ENCODE results near the gene ANXA3.
"Not testable (repeated sequence)": the region's sequence is repeated elsewhere in the genome, so short reads cannot be mapped to it uniquely, and the experiment has no call there.

ANXA3 gene, protein sequence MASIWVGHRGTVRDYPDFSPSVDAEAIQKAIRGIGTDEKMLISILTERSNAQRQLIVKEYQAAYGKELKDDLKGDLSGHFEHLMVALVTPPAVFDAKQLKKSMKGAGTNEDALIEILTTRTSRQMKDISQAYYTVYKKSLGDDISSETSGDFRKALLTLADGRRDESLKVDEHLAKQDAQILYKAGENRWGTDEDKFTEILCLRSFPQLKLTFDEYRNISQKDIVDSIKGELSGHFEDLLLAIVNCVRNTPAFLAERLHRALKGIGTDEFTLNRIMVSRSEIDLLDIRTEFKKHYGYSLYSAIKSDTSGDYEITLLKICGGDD

DNA sequence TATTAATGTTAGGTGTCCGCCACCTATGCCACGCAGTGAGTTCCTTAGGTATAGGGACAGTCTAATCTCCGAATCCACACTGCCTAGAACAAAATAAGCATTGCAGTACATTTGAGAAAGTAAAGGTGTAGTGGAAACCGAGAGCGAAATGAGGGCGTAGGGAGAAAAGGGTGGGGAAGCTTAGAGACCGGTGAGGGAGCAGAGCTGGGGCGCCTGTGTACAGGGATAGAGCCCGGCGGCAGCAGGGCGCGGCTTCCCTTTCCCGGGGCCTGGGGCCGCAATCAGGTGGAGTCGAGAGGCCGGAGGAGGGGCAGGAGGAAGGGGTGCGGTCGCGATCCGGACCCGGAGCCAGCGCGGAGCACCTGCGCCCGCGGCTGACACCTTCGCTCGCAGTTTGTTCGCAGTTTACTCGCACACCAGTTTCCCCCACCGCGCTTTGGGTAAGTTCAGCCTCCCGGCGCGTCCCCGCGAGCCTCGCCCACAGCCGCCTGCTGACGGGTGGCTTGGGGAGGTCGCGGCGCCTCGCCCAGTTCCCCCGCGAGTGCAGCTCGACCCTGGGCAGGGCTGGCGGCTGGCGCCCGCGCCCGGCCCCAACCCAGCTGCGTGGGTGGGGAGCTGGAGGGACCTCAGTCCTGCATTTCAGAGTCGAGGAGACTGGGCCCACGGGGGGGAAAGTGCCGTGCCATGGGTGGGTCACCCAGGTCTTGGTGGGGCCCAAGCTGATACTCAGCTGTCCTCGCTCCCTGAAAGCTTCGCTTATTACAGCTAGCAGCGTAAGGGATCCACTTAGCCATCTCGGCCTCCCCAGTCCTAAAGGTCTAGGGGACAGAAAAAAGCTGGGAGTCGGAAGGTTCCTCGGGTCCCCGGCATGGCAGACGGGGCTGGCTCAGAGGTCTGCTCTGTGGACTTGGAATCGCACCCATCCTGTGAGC, at the start of gene ANXA3:
TSS of gene ANXA3 (plus strand) at position 351 of the 932 bp plus-strand sequence. CDS start 2,704 bp downstream, outside the sequence.
- DNase-seq (ENCODE audit: low read depth) = no peak

DNA sequence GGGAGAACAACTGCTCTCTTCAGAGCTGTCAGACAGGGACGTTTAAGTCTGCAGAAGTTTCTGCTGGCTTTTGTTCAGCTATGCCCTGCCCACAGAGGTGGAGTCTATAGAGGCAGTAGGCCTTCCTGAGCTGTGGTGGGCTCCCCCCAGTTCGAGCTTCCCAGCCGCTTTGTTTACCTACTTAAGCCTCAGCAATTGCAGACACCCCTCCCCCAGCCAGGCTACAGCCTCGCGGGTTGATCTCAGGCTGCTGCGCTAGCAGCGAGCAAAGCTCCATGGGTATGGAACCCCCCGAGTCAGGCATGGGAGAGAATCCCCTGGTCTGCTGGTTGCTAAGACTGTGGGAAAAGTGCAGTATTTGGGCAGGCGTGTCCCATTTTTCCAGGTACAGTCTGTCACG, 45.3 kb upstream of the ANXA3 start:
- DNase-seq (ENCODE audit: low read depth) = not testable (repeated sequence)

DNA sequence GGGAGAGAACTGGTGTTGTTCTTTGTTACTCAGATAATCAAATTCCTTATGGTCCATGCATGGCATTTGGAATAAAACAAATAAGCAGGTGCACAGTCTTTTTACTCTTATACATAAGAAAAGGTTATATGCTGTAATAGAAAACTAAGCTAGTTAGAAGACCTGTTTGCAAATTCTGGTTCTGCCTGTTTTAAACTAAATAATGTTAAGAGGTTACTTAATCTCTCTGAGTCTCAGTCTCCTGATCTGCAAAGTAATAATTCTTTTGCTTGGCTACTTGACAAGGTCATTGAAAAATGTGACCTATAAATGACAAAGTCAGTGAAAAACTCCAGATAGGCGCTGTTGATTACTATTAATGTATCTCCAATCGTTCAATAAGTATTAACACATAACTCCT, 42.5 kb upstream of the ANXA3 start:
- DNase-seq (ENCODE audit: low read depth) = no peak

DNA sequence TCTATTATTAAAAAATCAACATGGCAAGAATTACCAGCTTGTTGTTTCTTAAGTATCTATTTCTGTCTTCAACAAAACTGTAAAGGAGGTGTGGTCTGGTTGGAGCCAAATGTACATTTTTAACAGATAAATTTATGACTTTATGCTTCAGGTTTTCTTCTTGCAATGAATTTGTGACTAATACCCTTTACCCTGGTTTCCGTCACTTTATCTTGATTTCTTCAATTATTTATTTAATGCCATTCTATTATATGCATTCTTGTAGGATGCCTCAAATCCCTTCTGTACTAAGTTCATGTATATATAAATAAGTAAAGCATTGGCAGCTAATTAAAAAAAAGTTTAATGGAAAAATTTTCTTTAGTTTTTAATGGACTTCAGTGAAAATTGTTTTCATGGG, 41.5 kb upstream of the ANXA3 start:
- no peak for DNase-seq (ENCODE audit: low read depth)

DNA sequence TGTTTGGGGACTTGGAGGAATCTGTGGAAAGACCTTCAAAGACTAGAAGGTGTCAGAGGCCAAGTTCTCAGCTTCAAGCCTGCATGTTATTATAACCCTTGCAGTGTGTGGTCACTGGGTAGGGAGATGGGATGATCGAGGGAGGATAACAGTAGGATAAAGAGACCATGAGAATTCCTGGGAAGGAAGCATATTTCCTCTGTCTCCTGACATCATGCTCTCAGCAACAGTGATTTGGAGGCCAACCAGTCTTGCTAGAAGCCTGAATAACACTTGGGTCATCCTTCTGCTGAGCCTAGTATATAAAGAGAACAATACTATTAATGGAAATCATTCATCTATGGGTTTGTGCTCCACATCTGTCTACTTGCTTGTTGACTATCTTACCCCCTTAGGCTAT, 40.9 kb upstream of the ANXA3 start:
- no peak for DNase-seq (ENCODE audit: low read depth)

DNA sequence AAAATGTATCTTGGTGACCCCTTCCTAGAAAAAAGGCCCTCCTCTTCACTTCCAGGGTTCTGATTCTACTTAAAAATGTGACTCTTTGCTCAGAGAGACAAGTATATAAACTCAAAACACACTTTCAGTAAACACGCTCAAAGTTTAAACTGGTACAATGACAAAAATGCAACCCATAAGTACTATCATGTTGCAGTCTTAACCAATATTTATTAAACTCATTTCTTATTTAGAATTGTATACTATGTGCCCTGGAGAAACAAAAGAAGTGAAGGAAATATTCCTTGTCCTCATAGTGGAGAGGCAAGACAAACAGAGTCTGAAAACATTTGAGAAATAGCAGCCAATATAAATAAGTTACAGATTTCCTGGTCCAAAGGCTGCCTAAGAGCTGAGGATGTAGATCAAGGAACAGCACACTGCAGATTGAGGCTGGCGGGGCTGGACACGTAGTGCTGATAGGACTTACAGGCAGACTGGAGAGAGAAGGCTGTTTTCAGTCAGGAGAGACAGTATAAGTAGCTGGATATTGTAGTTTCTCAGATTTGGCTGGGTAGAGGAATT, 39.1 kb upstream of the ANXA3 start:
- DNase-seq (ENCODE audit: low read depth) = no peak

DNA sequence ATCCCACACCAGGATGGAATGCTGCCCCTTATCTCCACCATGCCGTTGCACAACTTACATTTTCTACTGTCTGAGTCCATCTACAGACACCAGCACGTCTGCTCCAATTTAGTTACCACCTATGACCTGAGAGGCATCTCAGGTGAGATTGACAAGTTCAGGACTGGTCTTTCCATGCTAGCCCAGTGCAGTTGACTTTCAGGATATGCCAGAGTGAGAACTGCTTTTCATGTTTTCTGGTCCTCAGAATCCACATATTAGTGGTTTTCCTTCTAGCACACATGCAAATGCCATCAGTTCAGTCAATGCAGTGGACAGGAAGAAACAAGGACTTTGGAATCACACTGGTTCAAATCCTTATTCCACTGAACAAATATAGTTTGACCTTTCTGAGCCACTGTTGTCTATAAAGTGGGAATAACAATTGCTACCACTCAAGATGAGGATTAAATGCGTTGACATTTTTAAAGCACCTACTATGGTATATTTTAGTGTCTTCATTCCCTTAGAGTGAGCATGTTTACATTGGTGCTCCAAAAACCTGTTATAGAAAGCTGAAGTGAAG, 38.1 kb upstream of the ANXA3 start:
- DNase-seq (ENCODE audit: low read depth) = no peak

DNA sequence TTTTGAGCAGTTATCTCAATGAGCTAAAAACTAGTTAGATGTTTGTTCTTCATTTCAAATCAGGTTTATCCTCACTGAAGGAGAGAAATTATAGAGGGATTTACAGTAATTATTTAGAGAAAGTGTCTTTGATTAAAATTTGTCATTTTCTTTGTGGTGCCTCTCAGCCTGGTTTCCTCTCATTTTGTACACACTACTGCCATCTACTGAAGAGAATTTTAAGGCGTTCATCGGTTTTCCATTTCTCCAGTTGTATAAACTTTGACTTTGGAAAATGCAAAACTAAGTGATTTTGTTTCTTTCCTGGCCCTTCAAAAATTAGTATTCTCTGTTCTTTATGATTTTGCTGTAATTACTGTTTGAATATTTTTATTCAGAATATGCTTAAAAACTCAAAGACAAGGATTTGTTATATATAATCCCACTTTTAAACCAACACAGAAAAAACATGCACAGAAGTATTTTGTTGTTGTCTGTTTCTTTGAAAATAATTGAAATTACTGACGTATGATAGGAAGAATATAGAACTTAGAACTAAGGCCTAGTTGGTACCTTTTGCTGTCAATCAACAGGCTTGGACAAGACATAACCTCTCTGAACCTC, 34.4 kb upstream of the ANXA3 start:
- no peak for DNase-seq (ENCODE audit: low read depth)

DNA sequence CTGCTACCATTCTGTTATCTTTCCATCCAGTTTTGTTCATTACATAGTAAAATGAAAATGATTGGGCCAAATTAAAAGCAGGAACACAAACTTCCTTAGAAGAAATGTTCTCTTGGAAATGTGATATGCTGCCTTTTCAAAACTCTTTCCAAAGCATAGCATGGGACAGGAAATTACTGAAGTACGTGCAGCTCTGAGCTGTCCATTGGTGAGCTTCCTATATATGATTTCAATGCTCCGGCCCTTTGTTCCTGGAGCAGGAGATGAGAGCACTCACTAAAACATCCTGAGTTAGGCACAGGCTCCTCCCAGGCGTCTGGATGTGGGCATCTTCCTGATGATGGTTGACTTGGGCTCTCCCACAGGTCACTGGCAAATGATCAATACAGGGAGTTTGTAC, 33.0 kb upstream of the ANXA3 start:
- DNase-seq (ENCODE audit: low read depth) = no peak

DNA sequence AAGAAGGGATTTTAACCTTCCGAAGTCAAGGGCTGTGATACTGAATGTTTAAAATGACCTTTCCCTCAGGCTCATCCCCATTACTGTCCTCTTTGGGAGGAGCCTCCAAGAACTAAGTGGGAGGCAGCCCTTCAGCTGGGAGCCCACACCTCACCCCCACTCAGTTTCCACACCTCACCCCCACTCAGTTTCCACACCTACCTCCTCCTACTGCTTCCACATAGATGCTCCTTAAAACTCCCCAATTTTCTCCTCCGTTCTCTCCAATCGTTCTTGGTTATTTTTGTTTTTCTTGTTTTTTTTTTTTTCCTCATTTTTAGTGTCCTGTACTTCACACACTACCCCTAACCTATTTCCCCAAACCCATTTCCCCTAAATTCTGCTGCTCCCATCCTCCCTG, 31.6 kb upstream of the ANXA3 start:
- no peak for DNase-seq (ENCODE audit: low read depth)

DNA sequence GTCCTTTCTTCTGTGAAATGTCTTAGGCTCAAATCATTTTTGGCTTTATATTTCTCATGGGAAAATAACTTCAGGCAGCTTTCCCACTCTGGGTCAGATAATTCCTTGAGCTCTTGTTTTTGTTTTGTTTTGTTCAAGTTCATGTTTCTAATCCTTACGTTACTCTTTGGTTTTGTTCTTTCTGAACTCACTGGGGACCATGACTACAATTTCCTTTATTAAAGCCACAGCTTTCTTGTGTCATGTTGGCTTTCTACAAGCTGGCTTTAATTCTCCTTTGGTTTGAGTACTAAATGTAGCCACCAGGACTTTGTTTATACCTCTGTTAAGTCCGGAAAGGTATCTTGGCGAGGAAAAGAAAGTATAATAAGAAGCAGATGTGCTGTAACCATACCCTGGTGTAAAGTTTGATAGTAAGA, 30.8 kb upstream of the ANXA3 start:
- DNase-seq (ENCODE audit: low read depth) = no peak

DNA sequence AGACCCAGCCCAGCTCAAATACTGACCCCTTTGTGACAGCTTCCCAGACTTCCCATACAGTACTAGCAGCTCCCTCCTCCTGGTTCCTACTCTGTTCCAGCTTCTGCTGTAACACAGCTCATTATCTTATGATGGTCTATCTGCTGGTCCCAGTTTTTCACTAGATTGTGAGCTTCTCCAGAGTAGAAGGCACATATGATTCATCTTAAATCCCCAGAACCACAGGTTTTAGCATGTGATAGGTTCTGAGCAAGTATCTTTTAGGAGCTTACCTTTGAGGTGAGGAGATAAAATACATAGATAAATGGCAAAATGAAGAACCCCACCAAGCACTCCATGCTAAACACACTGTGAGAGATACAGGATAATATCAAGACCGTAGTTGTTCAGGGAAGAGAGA, 27.6 kb upstream of the ANXA3 start:
- no peak for DNase-seq (ENCODE audit: low read depth)

DNA sequence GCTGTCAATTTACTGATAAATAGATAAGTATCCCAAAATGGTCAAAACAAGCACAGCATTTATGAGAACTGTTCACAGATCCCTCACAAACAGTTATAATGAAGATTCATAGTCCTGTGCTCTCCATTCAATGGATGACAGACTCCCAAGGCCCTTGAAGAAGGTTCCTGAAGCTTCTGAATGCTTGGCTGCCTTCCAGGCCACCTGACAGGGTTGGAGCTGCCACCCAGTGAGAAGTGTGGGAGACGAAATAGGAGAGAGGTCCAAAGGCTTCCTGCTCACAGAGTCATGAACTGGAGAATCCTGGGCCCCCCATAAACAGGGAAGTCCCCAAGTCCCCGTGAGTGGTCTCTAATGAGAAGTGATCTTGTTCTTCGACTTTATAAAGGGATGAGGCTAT, 26.0 kb upstream of the ANXA3 start:
- no peak for DNase-seq (ENCODE audit: low read depth)

DNA sequence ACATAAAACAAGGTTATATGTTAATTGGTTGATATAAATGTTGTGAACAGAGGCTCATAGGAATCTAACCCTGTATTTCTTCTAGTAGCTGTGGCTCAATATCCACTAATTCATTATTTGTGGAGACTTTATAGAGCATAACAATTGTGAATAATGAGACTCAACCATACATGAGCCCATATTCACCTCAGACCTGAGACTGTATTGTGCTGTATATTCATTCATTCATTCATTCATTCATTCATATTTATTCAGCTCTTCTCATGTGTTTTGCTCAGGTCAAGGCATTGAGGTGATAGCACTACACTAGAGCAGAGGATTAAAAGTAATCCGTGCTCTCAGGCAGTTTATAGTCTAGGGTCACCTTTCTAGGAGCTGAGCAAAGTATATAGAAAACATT, 24.5 kb upstream of the ANXA3 start:
- DNase-seq (ENCODE audit: low read depth) = no peak

DNA sequence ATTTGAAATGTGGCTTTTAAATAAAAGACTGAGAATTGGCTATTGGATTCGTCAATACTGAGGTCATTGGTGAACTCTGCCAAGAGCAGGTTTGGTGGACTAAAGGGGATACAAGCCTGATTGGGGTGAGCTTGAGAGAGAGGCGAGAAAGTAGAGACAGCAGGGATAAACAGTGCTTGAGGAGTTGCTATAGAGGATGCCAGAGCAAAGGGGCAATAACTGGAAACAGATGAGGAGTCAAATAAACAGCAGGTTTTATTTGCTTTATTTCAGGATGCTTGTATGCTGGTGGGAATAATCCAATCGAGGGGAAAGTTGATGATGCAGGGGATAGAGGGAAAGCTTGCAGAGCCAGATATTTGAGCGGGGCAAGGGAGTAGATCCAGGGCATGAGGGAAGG, 24.0 kb upstream of the ANXA3 start:
- DNase-seq (ENCODE audit: low read depth) = no peak

DNA sequence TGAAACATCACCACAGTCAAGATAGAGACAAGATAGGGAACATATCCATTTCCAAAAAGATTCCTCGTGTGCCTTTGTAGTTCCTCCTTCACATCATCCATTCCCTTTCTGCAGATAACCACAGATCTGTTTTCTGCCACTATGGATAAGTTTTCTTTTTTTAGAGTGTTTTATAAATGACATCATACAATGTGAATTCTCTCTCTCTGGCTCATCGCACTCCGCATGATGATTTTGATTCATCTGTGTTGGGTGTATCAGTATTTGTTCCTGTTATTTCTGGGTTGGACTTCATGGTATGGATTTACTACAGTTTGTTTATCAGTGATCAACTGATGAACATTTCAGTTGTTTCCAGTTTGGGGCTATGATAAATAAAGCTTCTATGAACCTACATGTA, 23.2 kb upstream of the ANXA3 start:
- no peak for DNase-seq (ENCODE audit: low read depth)

DNA sequence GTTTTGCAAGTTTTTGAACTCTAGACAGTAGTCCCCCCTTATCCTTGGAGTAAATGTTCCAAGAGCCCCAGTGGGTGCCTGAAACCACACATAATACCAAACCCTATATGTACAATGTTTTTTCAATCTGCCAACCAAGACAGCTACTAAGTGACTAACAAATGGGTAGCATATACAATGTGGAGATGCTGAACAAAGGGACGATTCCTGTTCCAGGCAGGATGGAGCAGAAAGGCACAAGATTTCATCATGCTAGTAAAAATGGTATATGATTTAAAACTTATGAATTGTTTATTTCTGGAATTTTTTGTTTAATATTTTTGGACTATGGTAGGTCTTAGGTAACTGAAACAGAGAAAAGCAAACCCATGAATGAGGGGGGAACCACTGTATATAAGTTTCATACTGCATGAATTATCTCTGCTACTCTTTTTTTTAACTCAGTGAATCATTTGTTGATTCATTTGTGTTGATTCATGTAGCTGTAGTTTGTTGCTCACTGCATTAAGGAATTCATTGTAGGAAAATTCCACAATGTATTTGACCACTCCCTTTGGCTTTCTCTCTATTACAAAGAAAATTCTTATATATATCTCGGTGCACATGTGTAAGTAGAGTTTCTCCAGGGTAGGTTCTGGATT, 21.9 kb upstream of the ANXA3 start:
- DNase-seq (ENCODE audit: low read depth) = no peak

DNA sequence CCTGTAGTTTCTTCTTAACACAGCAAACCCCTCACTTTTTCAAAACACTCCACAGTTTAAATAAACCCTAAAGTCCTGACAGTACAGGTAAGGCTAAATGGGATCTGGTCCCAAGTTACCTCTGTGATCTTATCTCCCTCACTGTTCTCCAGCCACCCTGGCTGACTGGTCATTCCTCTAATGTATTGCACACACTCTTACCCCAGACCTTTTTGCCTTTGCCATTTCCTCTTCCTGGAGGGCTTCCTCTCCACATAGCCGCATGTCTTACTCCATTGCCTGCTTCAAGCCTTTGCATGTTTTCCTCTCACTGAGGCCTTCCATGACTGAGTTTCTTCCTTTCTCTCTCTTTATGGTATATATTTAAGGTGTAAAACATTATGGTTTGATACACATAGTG, 19.5 kb upstream of the ANXA3 start:
- no peak for DNase-seq (ENCODE audit: low read depth)

DNA sequence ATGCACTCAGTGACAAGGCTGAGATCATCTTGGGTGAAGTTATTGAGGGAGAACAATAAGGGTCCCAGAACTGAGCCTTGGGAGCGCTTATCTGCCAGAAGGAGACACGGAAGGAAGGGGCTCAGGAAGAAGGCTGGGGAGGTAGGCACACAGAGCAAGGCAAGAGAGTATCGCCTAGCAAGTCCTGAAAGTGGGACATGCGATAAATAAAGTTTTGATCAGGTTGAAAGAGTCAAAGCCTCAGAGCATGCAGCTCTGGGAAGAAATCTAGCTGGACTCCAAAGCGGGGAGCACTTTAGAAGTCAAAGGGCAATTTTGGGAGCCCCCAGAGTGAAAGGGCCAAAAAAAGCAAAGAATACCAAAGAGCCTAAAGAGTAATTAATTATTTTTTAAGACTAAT, 17.7 kb upstream of the ANXA3 start:
- no peak for DNase-seq (ENCODE audit: low read depth)

DNA sequence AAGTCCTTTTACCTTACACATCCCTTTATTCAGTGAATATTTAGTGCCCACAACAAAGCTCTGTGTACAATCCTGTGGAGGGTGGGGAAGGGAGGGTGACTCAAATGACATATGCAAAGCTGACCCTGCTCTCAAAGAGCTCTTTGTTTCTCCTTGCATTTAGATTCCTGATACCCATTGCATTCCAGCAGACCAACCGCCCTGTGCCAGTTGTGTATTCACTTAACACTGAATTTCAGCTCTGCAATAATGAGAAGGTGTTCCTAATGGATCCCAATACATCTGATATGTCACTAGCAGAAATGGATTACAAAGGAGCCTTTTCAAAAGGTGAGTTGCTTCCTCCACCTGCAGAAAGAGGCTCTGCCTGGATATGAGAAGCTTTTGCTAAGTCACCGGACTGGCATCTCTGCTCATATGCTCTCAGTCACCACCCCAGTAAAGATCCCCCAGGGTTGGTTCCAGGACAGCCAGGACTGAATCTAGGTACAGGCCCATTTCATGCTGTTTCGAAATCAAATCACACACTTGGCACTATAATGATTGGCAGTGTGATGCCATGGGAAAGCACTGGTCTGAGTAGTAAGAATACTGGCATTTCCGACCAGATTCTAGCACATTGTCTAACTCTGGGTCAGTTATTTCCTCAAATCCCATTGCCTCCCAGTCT, 17.1 kb upstream of the ANXA3 start:
- no peak for DNase-seq (ENCODE audit: low read depth)

DNA sequence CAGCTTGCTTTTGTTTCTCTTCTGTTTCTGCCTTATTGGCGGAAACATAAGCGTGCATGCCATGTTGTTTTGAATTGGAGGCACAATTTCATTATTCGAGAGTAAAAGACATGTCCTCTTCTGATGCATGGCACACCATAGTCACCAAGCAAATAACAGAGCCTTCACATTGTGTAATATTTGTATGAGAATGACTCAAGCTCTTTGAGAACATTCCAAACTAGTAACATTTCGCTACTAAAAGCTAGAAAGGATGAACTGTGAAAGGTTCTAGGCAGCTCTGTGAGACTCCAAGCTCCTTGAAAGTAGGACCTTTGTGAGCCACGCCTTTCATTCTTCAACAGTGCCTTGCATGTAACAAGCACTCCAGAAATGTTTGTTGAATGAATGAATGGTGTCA, 9.2 kb upstream of the ANXA3 start:
- DNase-seq (ENCODE audit: low read depth) = no peak

All from T-helper 22 cell (primary cell).